ENCODE measurements around the gene RTP1.

Gene RTP1

DNA sequence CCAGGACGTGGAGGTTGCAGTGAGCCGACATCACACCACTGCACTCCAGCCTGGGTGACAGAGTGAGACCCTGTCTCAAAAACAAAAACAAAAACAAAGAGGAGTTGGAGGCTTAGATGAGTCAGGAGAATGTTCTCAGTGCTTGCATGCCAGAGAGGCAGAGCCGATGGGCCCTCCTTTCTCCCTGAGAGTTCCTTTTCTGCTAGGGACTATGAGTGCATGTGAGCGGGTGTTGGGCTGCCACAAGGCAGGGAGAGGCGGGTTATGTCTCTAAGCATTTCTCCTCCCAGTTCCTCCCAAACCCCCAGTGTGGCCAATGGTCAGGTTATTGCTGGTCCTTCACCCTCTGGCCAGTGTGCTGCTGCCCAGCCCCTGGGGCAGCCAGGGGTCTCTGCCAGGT, 45.1 kb downstream of the RTP1 start:
- DNase-seq (ENCODE audit: low read depth in 2 of 2), result no peak

DNA sequence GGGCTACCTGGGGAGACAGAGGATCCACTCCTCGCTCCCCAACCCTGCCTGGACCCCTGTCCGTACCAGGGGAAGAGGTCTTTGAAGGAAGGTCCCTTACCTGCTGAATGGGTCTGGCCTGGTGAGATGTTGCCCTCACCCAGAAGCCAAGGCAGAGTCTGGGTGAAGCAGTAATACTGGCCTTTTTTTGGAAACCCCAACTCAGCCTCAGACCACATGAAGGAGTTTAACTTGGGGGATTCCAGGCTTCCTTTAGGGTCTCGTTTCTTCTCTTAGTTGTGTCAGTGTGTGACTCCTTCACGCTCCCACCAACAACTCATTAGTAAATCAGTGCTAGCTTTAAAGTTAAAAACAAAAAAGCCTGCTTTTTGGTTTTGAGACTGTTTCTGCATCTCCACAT, 45.6 kb downstream of the RTP1 start:
- no peak for DNase-seq (ENCODE audit: low read depth in 2 of 2)

- no peak for DNase-seq (ENCODE audit: low read depth in 2 of 2)
Measured at GRCh38 chr3:187243933-187244524, 46.7 kb downstream of the RTP1 start.

GRCh38 chr3:187247398-187247797, 50.1 kb downstream of the RTP1 start:
- DNase-seq (ENCODE audit: low read depth in 2 of 2), result no peak
